Glomerular endothelial cell (primary cell): ENCODE data around the gene EPHB2. TPM values are rescaled to one million over a fixed set of nuclear protein-coding genes. Genes with fewer than 3 reads are reported as not detected.

Experiments used
- DNase-seq: peaks from one replicate; pipeline ENCODE4 v3.0.0-alpha.2; 2011; ENCODE audit warnings: low read depth, low spot score; ENCODE audit errors: extremely low read depth
- total RNA-seq: library from RNA; depleted of rRNA; stranded (reverse); fragments of >200 nt; gene quantifications from 2 replicates; pipeline ENCODE4 v1.2.3, GENCODE V29; 2015

The EPHB2 gene
- total RNA-seq, 1 donor from 2014 or later: 71.1 TPM

DNA sequence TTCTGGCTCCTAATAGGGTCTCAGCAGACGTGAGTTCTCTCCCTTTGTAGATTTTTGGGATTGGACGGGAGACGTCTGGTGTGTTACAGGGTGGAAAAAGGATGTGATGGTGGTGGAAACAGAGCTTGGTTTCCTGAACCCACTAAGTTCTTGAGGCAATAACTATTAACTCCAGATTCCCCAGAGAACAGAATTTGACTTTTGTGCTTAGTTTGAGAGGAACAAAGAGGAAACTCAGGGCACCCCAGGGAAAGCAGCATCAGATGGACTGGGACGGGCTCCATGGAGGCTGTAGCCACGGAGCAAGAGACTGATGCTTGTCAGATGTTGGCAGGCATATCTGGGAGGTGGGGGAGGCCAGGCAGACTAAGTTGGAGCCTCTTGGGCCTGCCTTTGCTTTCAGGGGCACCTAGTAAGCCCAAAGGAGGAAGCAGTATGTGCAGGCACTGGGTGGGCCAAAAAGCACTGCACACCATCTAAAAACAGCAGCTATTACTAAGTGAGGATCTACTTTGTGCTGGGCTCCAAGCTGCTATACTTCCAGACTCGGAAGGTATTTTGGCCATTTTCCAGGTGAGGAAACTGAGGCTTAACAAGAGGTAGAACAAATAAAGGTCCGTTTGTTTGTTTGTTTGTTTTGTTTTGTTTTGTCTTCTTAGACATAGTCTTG lies 66.9 kb downstream of the EPHB2 start:
- DNase-seq: no peak

DNA sequence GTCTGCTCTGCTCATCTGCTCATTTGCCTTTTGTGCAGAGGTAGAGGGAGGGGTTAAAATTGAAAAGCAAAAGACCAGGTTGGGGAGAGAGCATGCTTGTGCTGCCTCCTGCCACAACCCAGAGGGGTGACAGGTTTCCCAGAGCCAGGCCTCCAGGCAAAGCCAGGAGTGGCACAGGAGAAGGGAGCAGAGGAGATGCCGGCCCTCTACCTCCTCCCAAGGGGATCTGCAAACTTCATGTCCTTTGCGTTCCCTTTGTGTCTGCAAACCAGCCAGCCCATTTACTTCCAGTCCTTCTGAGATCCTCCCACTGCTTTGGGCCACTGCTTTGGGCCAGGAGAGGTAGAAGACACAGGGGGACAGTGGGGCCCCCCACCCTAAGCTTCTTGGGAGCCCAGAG lies 67.8 kb downstream of the EPHB2 start:
- no peak for DNase-seq

- no peak for DNase-seq
These were observed 68.4 kb downstream of the EPHB2 start for GRCh38 chr1:22778862-22779520.

- DNase-seq: no peak
These were observed 70.1 kb downstream of the EPHB2 start for GRCh38 chr1:22780696-22781095.

DNA sequence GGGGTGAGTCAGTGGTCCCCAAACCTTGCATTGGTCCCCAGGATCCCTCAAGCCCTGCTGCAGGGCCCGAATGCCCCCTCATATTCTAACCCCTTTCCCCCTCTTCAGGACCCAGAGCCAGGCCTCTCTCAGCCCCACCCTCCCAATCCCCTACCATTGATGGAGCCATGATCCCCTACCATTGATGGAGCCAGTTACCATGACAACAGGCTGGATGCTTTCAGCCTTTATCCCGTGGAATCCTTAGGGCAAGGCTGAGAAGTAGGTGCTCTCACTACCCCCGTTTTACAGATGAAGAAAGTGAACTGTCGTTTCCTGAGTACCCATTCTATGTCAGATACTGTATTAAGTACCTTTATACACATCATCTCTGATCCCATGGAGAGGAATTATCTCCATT lies 70.8 kb downstream of the EPHB2 start:
- DNase-seq: no peak

DNA sequence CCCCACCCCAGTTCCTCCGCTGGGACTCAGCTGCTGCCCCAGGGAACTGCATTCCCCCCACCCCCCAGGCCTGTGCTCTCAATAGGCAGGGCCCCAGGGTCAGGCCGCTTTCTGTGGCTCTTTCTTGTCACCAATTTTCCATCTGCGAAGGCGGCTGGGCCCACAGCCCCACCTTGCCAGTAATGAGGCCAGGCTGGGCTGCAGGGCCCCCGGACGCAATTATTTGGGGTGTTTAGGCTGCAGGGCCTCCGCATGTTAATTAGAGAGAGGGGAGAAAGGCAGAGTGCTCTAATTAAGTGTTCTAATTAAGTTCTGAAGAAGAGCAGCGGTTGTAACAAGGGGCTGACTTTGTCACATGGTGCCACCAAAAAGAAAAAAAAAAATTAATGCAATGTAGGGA lies 71.8 kb downstream of the EPHB2 start:
- DNase-seq: no peak

- DNase-seq: no peak
These were observed 73.7 kb downstream of the EPHB2 start for GRCh38 chr1:22784317-22784716.

- DNase-seq: no peak
These were observed 74.1 kb downstream of the EPHB2 start for GRCh38 chr1:22784737-22785136.

DNA sequence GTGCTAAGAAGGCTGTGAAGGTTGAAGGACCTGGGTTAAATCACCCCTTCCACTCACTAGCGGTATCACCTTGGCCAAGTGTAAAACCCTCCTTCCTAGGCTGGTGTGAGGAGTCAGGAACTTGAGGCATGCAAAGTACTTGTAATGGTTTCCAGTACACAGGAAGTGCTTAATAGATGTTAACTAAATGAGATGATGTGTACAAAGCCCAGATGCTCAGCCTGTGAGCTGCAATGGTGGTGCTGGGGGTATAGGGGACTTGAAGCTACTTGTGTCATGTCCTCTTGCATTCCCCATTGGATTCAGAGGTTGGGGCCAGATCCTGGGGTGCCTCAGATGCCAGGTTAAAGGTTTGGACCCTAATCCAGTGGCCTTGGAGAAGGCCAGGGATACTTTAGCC lies 75.5 kb downstream of the EPHB2 start:
- DNase-seq: no peak

GRCh38 chr1:22786719-22787489 lies 76.3 kb downstream of the EPHB2 start:
- DNase-seq: no peak

- DNase-seq: no peak
These were observed 77.0 kb downstream of the EPHB2 start for GRCh38 chr1:22787636-22788035.

GRCh38 chr1:22788254-22788661 lies 77.6 kb downstream of the EPHB2 start:
- DNase-seq: no peak

DNA sequence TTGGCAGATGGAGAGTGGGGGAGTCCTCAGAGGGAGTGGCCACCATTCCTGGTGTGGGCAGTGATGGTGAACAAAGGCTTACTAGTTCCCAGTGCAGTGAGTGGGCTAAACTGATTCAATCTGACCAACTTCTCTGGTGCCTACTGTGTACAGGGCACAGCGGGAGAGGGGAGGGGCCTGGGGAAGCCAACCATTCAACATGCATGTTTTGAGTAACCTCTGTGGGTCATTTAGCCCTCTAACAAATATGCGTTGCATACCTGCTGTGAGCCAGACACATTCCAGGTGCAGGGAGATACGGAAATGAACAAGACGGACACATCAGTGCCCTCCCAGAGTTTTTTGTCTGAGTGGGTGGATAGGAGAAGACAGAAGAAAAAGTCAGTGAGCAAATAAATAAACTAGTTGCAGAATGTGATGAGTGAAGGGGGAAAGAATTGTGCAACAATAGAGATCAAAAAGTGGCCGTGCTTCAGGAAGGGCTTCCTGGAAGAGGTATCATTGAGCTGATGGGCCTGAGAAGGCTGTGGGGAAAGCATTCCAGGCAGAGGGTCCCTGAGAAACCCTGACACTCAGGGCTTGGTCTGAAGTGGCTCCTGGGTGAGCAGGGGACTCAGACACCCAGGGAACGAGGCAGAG lies 78.8 kb downstream of the EPHB2 start:
- DNase-seq: no peak

DNA sequence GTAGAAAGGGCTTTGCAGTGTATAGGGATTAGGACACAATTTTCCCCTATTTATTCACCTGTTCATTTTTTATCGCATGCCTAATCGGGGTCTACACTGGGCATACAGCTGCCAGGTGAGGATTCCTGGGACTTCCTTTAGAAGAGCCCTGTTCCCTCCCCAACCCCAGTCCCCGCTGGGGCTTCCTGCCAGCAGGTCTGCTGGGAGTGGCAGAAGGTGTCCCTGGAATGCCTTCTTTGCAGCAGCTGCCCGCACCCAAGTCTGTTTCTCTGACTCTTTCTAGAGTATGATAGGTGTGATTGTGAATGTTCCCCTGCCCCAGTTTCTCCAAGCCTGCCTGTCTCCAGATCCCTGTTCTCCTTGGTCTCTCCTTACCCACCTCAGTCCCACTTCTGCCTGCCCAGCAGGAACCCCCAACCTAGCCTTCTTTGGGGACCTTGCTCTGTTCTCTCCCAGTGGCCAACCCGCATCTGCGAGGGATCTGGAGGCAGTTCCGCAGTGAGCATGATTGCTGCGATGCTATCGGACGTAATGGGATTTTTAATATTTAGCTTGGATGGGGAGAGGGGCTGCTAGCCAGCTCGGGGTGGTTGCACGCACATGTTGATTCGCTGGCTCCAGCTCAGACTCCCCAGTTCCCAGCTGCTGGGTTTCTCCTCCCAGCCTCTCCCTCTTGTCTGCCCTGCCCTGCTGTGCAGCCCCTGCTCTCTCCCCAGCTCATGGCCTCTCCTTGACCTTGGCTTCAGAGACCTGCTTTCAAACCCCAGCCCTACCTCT lies 79.8 kb downstream of the EPHB2 start:
- no peak for DNase-seq

GRCh38 chr1:22791831-22792347 lies 81.2 kb downstream of the EPHB2 start:
- DNase-seq: no peak

- no peak for DNase-seq
These were observed 81.9 kb downstream of the EPHB2 start for GRCh38 chr1:22792396-22793160.

- no peak for DNase-seq
These were observed 83.0 kb downstream of the EPHB2 start for GRCh38 chr1:22793647-22794046.

DNA sequence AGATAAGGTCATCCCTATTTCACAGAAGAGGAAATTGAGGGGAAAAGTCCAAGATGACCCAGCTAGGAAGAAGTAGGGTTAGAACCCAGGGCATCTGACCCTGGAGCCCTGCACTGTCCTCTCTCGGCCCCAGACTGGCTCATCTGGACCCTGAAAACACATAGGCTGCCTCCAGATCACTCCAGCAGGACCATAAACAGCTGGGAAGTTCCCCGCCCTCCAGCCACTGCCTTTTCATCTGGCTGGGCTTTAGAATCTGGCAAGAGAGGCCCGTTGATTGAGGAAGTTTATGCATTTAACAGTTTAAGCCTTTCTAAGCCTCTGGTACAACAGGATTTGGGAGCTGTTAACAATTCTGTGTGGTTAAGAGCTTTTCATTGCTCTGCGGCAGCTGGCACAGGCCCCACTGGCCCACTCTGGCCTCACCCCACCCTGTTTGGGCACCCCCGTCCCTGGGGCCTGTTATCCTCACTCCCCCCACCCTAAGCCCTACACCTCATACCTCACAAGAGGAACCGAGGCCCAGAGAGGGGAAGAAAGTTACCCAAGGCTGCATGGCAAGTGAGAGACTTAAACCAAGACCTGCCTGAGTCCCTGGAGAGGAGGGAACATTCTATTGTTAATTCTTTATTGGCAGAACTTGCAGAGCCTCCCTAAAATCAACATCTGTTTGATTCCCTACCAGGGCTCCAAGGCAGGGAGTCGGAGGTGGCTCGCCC lies 84.2 kb downstream of the EPHB2 start:
- no peak for DNase-seq

- DNase-seq: no peak
These were observed 84.7 kb downstream of the EPHB2 start for GRCh38 chr1:22795366-22795714.
